NCI-H2196 (cell line): ENCODE data around the gene HTT-AS.
"Not testable (repeated sequence)": the region's sequence is repeated elsewhere in the genome, so short reads cannot be mapped to it uniquely, and the experiment has no call there.

ENCODE experiments used
- DNase-seq: peaks from one replicate; lab custom pipeline; 2025; ENCODE audit not compliant: unreplicated experiment; lab: John Stamatoyannopoulos, UW

Gene HTT-AS

GRCh38 chr4:3074078-3074845 is at the start of gene HTT-AS, which contains the start of gene HTT:
TSS of gene HTT-AS (minus strand) at chr4:3074538.
TSS of gene HTT (plus strand) at chr4:3074681. CDS start at chr4:3074826, 145 bp downstream.
- peak; percentile 95 for DNase-seq

- no peak for DNase-seq
Observed at GRCh38 chr4:3123181-3123671, 48.9 kb upstream of the HTT-AS start.

- DNase-seq: no peak
Observed at GRCh38 chr4:3122081-3122563, 47.8 kb upstream of the HTT-AS start.

- no peak for DNase-seq
Observed at GRCh38 chr4:3121596-3121995, 47.3 kb upstream of the HTT-AS start.

- DNase-seq: no peak
Observed at GRCh38 chr4:3121110-3121509, 46.8 kb upstream of the HTT-AS start.

GRCh38 chr4:3119464-3119863 is 45.1 kb upstream of the HTT-AS start:
- no peak for DNase-seq

GRCh38 chr4:3118312-3118711 is 44.0 kb upstream of the HTT-AS start:
- DNase-seq: no peak

- DNase-seq: no peak
Observed at GRCh38 chr4:3116955-3117354, 42.6 kb upstream of the HTT-AS start.

- no peak for DNase-seq
Observed at GRCh38 chr4:3115637-3116270, 41.4 kb upstream of the HTT-AS start.

GRCh38 chr4:3114377-3114776 is 40.0 kb upstream of the HTT-AS start:
- no peak for DNase-seq

- DNase-seq: no peak
Observed at GRCh38 chr4:3112609-3113469, 38.5 kb upstream of the HTT-AS start.

- no peak for DNase-seq
Observed at GRCh38 chr4:3112201-3112600, 37.9 kb upstream of the HTT-AS start.

GRCh38 chr4:3111461-3111860 is 37.1 kb upstream of the HTT-AS start:
- DNase-seq: no peak

- no peak for DNase-seq
Observed at GRCh38 chr4:3108211-3108610, 33.9 kb upstream of the HTT-AS start.

GRCh38 chr4:3107691-3108121 is 33.4 kb upstream of the HTT-AS start:
- DNase-seq: no peak

GRCh38 chr4:3107271-3107670 is 32.9 kb upstream of the HTT-AS start:
- DNase-seq: no peak

GRCh38 chr4:3106339-3107186 is 32.2 kb upstream of the HTT-AS start:
- DNase-seq: peak; percentile 75

GRCh38 chr4:3098346-3098745 is 24.0 kb upstream of the HTT-AS start:
- DNase-seq: no peak

GRCh38 chr4:3096202-3096601 is 21.9 kb upstream of the HTT-AS start:
- no peak for DNase-seq

GRCh38 chr4:3094701-3095100 is 20.4 kb upstream of the HTT-AS start:
- DNase-seq: not testable (repeated sequence)
